T-helper 1 cell treated with Interleukin-12 subunit alpha and Interleukin-12 subunit beta and Interleukin-4 antibody, amounts not matched to agents 30 μg/mL and 1 μg/mL, for 36 hours (primary cell): Measurements from ENCODE around the gene KLHDC3.

ENCODE experiments used
- H3K27ac Mint-ChIP-seq: one replicate; pipeline ENCODE4 v1.8.0; 2021; ENCODE audit warnings: mild to moderate bottlenecking, mixed read lengths
- H3K27me3 Mint-ChIP-seq: one replicate; pipeline ENCODE4 v1.8.0; 2021; ENCODE audit warnings: low read depth, mixed read lengths
- H3K36me3 Mint-ChIP-seq: one replicate; pipeline ENCODE4 v1.8.0; 2021; ENCODE audit warnings: low read depth, mixed read lengths
- H3K4me1 Mint-ChIP-seq: one replicate; pipeline ENCODE4 v1.8.0; 2021; ENCODE audit warnings: low read depth, mixed read lengths
- H3K4me3 Mint-ChIP-seq: one replicate; pipeline ENCODE4 v1.8.0; 2021; ENCODE audit warnings: mild to moderate bottlenecking, moderate library complexity, mixed read lengths
- H3K9me3 Mint-ChIP-seq: one replicate; pipeline ENCODE4 v1.8.0; 2021; ENCODE audit warnings: mixed read lengths

The KLHDC3 gene, protein sequence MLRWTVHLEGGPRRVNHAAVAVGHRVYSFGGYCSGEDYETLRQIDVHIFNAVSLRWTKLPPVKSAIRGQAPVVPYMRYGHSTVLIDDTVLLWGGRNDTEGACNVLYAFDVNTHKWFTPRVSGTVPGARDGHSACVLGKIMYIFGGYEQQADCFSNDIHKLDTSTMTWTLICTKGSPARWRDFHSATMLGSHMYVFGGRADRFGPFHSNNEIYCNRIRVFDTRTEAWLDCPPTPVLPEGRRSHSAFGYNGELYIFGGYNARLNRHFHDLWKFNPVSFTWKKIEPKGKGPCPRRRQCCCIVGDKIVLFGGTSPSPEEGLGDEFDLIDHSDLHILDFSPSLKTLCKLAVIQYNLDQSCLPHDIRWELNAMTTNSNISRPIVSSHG

DNA sequence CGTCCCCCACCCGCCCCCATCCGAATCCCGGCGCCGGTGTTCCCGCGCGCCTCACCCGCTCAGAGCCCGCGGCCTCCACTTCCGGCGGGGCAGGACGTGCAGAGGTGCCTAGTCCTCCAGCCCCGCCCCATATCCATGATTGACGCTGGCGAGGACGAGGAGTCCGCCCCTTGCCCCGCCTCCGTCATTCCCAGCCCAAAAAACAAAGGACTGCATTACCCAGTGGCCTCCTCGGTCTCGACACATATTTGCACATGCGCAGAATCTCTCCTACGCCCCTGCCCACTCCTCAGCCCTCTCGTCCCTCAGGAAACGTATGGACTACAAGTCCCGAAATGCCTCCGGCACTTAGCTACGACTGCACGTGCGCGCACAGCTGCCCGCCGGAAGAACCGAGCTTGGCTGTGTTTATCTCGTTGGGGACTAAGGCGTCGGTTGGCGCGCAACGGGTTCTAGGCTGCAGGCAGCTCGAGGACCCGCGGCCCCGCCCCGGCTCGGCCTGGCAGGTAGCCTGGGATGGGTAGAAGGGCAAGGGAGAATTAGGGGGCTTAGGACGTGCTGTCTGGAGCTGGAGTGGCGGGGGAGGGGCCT lies at the start of gene KLHDC3, which contains the start of gene MEA1:
TSS of gene KLHDC3 (plus strand) at position 407 of the 591 bp plus-strand sequence. CDS start 2,944 bp downstream, outside the sequence.
TSS of gene MEA1 (minus strand) at position 104 of the 591 bp plus-strand sequence. CDS start 133 bp downstream, outside the sequence.
- Mint-ChIP-seq H3K4me3 (peak within 1 kb of the TSS; percentile 97), H3K27ac (peak within 1 kb of the TSS; percentile 89), H3K36me3 (peaks cover 35% of the 10 kb centered on the region), H3K27me3 (no peaks in the 10 kb centered on the region), H3K9me3 (no peaks in the 10 kb centered on the region), H3K4me1 (peaks cover 39% of the 10 kb centered on the region)

DNA sequence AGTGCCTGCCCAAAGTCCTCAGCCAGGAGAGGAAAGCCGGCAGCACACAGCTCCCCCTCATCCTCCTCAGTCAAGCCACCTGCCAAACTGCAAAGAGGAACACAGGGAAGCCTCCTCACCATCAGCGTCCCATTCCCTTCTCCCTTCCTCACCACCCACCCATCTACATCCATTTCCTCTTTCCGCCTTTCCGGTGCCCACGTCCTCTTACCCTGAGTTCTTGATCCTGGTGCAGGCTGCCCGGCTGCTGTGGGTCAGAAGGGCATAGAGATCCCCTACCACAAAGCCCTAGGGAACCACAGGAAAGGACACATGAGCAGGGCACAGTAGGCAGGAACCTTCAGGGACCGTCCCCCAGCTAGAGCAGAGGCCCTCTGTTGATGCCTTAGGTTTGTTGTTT lies 47.5 kb upstream of the KLHDC3 start:
- Mint-ChIP-seq H3K27me3 (no peaks in the 10 kb centered on the region), H3K27ac (no peak overlapping the region), H3K9me3 (no peaks in the 10 kb centered on the region), H3K36me3 (peaks cover 21% of the 10 kb centered on the region), H3K4me3 (no peak overlapping the region), H3K4me1 (peaks cover 3% of the 10 kb centered on the region)

DNA sequence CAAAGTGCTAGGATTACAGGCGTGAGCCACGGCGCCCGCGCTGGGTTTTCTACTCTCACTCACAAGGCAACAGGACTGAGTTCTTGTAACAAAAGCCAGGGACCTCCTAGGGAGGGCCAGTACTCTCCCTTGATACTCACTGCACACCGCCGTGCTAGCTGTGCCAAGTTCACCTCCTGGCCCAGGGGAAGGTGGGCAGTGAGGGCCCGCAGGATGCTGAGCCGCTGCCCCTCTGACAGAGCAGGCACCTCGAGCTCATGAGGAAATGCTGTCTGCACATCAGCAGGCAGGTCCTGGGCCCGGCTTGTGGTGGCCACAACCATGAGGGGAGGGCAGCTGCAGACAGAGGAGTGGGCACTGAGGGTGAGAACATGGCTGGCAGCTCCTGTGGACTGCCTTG lies 46.8 kb upstream of the KLHDC3 start:
- peaks cover 17% of the 10 kb centered on the region for H3K36me3 Mint-ChIP-seq
- H3K9me3 Mint-ChIP-seq, result no peaks in the 10 kb centered on the region
- peaks cover 4% of the 10 kb centered on the region for H3K4me1 Mint-ChIP-seq
- no peaks in the 10 kb centered on the region for H3K27me3 Mint-ChIP-seq
- no peak overlapping the region for H3K27ac Mint-ChIP-seq
- no peak overlapping the region for H3K4me3 Mint-ChIP-seq

DNA sequence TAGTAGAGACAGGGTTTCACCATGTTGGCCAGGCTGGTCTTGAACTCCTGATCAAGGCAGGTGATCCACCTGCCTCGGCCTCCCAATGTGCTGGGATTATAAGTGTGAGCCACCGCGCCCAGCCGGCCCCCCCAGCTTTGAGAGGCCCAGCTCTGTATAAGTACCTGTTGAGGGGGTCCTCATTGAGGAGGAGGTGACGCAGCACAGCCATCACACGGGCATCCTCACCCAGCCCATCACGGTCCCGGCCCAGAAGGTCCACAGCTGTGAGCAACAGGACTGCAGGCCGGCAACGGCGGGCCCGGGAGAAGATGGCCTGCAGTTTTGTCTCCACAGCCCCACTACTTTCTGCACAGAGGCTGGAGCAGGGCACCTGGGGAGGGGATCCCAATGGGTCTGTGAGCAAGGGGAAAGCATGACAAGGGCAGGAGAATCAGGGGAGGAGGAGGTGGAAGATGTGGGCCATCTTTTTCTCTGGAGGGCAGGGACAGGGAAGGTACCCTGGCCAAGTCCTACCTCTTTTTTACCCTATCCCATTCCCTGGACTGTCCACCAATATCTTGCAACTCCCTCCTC lies 45.8 kb upstream of the KLHDC3 start:
- Mint-ChIP-seq H3K27ac (no peak overlapping the region), H3K4me3 (no peak overlapping the region), H3K9me3 (no peaks in the 10 kb centered on the region), H3K4me1 (peaks cover 4% of the 10 kb centered on the region), H3K36me3 (peaks cover 11% of the 10 kb centered on the region), H3K27me3 (no peaks in the 10 kb centered on the region)

DNA sequence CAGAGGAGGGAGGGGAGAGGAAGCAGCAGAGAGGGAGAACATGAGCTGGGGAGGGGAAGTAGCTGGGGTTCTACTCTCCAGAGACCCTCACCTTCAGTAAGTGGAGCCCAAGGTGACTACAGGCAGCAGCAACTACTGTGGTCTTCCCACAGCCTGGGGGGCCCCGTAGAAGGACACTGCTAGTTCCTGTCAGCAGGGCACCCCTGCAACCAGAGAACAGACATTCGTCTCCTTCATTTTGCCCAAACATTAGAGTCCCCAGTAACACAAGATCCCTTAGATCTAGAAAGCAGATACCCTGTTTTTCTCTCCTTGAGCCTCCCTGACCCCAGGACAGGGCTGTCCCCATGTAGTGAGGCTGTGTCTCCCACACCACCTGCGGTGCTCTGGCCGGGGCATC lies 45.3 kb upstream of the KLHDC3 start:
- peaks cover 11% of the 10 kb centered on the region for H3K36me3 Mint-ChIP-seq
- H3K9me3 Mint-ChIP-seq, result no peaks in the 10 kb centered on the region
- H3K27ac Mint-ChIP-seq, result no peak overlapping the region
- peaks cover 4% of the 10 kb centered on the region for H3K4me1 Mint-ChIP-seq
- H3K4me3 Mint-ChIP-seq, result no peak overlapping the region
- H3K27me3 Mint-ChIP-seq, result no peaks in the 10 kb centered on the region

GRCh38 chr6:42969431-42969830 lies 44.6 kb upstream of the KLHDC3 start:
- H3K27ac Mint-ChIP-seq, result no peak overlapping the region

GRCh38 chr6:42969934-42970333 lies 44.1 kb upstream of the KLHDC3 start:
- Mint-ChIP-seq H3K27me3 (no peaks in the 10 kb centered on the region), H3K36me3 (peaks cover 12% of the 10 kb centered on the region), H3K9me3 (no peaks in the 10 kb centered on the region), H3K27ac (no peak overlapping the region), H3K4me1 (peaks cover 4% of the 10 kb centered on the region), H3K4me3 (no peak overlapping the region)

More at GRCh38 chr6:42969431-42969830, 44.6 kb upstream of the KLHDC3 start:
- no peaks in the 10 kb centered on the region for H3K27me3 Mint-ChIP-seq
- peaks cover 4% of the 10 kb centered on the region for H3K4me1 Mint-ChIP-seq
- H3K36me3 Mint-ChIP-seq, result peaks cover 12% of the 10 kb centered on the region
- no peaks in the 10 kb centered on the region for H3K9me3 Mint-ChIP-seq
- H3K4me3 Mint-ChIP-seq, result no peak overlapping the region

DNA sequence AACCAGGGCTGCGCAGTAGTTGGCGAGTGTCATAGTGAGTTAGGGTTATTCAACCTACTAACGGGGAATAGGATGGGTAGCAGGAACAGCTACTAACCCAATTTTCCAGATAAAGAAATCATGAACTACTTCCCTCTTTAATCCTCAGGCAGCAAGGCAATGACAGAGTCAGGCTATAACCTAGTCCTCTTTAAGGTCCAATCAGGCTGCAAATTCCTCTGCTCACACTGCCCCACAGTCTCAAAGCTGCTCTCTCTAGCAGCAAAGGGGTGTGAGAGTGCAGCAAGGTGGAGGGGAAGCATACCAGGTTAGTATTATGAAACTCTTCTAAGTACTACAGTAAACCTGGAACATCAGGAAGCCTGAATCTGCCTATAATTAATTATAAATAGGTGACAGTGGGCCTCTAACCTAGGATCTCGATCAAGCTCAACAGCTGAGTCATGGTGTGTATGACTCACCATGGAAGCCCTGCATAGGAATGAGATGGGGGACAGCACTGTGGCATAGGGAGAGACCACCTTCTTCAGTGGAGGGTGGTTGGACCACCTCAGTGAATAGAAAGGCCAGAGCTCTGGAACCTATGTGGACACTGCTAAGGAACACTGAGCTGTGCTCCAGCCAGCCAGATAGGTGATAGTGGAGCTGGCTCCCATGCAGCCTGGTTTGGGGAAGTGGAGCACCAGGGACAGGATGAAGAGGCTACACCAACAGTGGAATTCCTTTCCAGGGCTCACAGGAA lies 43.0 kb upstream of the KLHDC3 start:
- Mint-ChIP-seq H3K4me1 (peaks cover 4% of the 10 kb centered on the region), H3K27ac (no peak overlapping the region), H3K9me3 (no peaks in the 10 kb centered on the region), H3K4me3 (no peak overlapping the region), H3K36me3 (peaks cover 12% of the 10 kb centered on the region), H3K27me3 (no peaks in the 10 kb centered on the region)

- H3K4me1 Mint-ChIP-seq, result peaks cover 9% of the 10 kb centered on the region
- no peaks in the 10 kb centered on the region for H3K9me3 Mint-ChIP-seq
- no peaks in the 10 kb centered on the region for H3K27me3 Mint-ChIP-seq
- peaks cover 13% of the 10 kb centered on the region for H3K36me3 Mint-ChIP-seq
- no peak overlapping the region for H3K27ac Mint-ChIP-seq
- no peak overlapping the region for H3K4me3 Mint-ChIP-seq
These were observed 42.2 kb upstream of the KLHDC3 start for GRCh38 chr6:42971746-42972327.

DNA sequence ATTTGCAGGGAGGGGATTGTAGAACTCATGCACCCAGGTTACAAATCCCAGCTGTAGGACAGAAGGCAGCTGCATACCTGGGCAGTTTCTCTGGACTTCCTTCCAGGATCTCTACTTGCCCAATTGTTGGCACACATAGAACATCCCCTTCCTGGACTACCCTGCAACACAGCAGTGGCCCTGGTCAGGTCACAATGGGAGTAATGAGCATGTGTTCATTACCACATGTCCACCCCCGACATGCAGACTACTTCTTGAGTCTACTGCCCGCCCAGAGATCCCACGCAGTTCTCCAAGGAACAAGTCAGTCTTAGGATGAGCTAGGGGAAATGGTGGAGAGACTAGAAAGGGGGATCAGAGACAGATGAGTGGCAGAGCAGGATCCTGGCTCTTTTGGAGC lies 40.1 kb upstream of the KLHDC3 start:
- Mint-ChIP-seq H3K36me3 (peaks cover 12% of the 10 kb centered on the region), H3K27me3 (no peaks in the 10 kb centered on the region), H3K4me1 (peaks cover 14% of the 10 kb centered on the region), H3K9me3 (no peaks in the 10 kb centered on the region), H3K27ac (peak overlapping the region; percentile 4), H3K4me3 (no peak overlapping the region)

DNA sequence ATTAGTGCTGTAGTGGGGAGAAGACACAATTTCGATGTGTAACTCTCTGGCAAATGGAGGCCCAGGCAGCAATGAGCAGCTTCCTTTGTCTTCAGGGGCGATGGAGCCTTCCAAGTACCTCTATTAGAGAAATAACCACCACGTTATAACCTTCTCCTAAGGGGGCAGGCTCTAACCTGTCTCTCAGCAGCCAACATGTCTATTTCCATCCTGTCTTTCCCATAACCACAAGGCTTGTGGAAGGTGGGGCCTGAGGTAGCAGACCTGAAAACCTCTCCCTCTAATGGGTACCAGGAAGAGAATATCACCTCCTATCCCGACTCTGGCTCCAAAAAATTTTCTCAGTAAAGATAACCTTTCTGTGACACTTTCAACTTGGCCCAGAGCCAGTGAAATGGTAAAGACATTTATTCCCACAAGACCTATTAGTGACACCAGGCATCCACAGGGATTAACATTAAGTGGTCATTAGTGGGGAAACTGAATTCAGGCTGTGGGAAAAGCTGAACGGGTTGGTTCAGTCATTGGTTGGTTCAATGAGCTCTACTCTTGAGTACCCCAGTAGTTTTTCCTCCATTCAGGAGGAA lies 39.0 kb upstream of the KLHDC3 start:
- peaks cover 9% of the 10 kb centered on the region for H3K36me3 Mint-ChIP-seq
- H3K27ac Mint-ChIP-seq, result no peak overlapping the region
- H3K27me3 Mint-ChIP-seq, result no peaks in the 10 kb centered on the region
- peaks cover 24% of the 10 kb centered on the region for H3K4me1 Mint-ChIP-seq
- no peak overlapping the region for H3K4me3 Mint-ChIP-seq
- H3K9me3 Mint-ChIP-seq, result no peaks in the 10 kb centered on the region

GRCh38 chr6:42978487-42978838 lies 35.6 kb upstream of the KLHDC3 start:
- H3K4me1 Mint-ChIP-seq, result peaks cover 28% of the 10 kb centered on the region
- peak overlapping the region; percentile 88 for H3K4me3 Mint-ChIP-seq
- peak overlapping the region; percentile 81 for H3K27ac Mint-ChIP-seq
- no peaks in the 10 kb centered on the region for H3K27me3 Mint-ChIP-seq
- H3K36me3 Mint-ChIP-seq, result peaks cover 9% of the 10 kb centered on the region
- H3K9me3 Mint-ChIP-seq, result no peaks in the 10 kb centered on the region

GRCh38 chr6:42978839-42979522 lies 35.1 kb upstream of the KLHDC3 start, which contains the start of gene PEX6:
Gene PEX6 (minus strand): TSS chr6:42979181. CDS start chr6:42979150, 31 bp downstream.
- Mint-ChIP-seq H3K4me1 (peaks cover 32% of the 10 kb centered on the region), H3K36me3 (peaks cover 8% of the 10 kb centered on the region), H3K9me3 (no peaks in the 10 kb centered on the region), H3K27ac (peak within 1 kb of the TSS; percentile 96), H3K4me3 (peak within 1 kb of the TSS; percentile 88), H3K27me3 (no peaks in the 10 kb centered on the region)
